T follicular helper cell (primary cell): ENCODE measurements around the gene TNK2.
A peak's percentile ranks its signal among the peaks of the same experiment; 100 is the strongest.
"Not testable (repeated sequence)": the region's sequence is repeated elsewhere in the genome, so short reads cannot be mapped to it uniquely, and the experiment has no call there.

Experiments used
- DNase-seq: peaks from one replicate; pipeline ENCODE4 v3.0.0-alpha.2; 2020; ENCODE audit warnings: low read depth

The TNK2 gene

GRCh38 chr3:195870442-195870841 lies 37.9 kb downstream of the TNK2 start:
- no peak for DNase-seq

DNA sequence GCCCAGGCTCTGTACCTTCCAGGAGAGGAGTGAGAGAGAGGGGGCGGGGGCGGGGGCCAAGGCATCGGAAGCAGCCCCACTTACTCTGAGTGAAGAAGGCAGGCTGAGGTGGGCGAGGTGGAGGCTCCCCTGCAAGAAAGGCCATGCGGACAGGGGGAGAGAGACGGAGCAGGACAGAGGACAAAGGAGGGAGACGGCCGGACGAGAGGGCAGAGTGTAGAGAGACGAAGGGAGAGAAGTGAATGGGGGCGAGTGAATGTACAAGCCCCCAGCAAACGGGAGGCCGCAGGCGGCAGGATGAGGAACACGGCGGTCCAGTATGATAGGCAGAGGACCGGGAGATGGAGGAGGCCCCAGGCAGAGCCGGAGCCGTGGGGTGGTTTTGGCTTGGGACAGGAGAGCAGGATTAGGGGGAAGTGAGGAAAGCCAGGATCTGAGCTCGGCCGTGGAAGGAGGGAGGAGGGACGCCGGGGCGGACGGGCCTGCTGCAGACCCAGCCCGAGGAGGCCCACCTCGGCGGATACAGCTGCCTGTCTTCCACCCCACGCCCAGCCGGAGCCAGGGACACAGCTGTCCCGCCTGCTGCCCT lies 38.8 kb downstream of the TNK2 start:
- no peak for DNase-seq

GRCh38 chr3:195868866-195869412 lies 39.4 kb downstream of the TNK2 start:
- no peak for DNase-seq

DNA sequence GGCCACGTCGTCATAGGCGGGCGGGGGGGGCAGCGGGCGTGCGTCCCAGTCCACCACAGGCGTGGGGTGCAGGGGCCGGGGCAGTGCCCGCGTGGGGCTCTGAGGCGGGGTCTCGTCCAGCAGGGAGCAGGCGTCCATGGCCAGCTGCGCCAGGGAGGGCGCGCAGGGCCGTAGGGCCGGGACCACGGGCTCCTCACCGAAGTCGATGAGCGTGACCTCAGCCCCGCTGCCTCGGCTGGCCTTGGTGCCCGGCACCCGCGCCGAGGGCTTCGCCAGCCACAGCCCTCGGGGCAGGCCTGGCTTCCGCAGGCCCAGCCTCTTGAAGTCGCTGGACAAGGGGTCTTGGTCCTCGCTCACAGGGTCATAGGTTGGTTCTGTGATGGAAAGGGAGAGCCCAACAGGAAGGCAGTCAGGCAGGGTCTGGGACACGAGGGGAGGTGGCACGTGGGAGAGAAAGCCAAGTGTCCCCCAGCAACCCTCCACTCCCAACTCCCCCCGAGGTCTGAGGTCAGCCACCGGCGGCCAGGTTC lies 40.0 kb downstream of the TNK2 start:
- DNase-seq, result no peak

- no peak for DNase-seq
These were observed 40.6 kb downstream of the TNK2 start for GRCh38 chr3:195867631-195868335.

- no peak for DNase-seq
These were observed 41.5 kb downstream of the TNK2 start for GRCh38 chr3:195866686-195867511.

GRCh38 chr3:195865752-195866151 lies 42.6 kb downstream of the TNK2 start:
- DNase-seq, result no peak

DNA sequence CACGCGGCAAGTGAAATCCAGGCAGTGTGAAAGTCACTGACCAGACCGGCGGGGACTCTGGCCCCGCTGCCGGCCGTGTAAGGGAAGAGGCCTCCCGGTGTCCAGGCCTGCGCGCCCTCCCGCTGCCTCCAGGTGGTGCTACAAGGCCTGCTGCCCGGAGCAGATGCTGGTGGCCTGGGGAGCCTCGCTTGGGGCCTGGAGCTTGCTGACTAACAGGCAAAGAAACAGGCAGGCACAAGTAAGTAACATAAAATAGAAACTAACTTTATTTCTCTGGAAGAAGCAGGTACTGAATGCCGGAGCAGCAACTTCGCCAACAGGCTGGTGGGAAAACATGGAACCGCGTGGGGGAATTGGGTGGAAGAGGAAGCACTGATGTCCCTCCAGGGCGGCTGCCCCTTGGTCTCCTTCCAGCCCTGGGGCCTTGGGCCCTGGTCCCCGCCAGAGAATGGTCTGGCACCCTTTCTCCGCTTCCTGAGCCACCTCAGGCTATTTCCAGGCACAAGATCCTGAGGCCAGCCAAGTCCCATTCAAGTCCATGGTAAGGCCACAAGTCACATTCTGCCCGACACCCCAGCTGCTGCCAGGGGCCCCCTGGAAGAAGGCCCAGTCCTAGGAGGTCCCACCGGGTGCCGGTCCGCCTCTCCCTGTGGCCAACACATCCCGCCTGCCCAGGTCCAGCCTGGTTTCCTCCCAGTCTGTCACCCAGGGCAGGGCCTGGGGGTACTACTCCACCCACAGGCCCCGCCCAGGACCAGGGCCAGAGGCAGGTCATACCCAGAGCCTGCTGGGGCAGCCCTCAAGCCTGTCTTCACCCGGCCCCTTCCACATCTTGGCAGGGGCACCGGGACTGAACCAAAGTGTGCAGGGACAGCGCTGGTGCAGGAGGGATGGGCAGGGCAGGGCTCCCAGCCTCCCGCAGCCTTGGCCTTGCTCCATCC lies 45.0 kb downstream of the TNK2 start:
- peak; percentile 42 for DNase-seq

- not testable (repeated sequence) for DNase-seq
These were observed 46.0 kb downstream of the TNK2 start for GRCh38 chr3:195862318-195862717.

GRCh38 chr3:195860456-195860855 lies 47.9 kb downstream of the TNK2 start:
- DNase-seq, result no peak

DNA sequence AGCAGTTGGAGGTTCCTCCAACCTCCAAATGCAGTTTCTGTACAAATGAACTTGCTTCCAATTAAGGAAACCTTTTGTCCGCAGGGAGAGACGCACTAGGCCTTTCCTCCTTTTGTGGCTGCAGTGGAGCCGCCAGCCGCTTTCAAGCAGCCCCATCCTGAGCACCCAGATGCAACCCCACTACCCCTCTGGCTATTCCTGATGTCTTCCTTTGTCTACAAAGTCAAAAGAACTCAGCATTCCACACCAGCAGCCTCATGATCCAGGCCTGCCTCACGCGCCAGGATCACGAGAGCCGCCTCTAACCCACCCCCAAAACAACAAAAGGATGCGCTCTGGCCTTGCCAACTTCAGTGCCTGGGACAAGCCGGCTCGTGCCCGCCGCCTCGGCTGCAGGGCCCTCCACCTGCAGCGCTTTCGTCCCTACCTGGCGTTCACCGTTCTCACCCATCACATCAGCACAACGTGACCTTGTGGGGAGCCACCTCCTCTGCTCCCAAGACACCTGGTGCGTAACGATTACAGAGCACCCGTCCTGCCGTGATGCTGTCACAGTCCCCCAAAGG lies 48.4 kb downstream of the TNK2 start:
- no peak for DNase-seq

DNA sequence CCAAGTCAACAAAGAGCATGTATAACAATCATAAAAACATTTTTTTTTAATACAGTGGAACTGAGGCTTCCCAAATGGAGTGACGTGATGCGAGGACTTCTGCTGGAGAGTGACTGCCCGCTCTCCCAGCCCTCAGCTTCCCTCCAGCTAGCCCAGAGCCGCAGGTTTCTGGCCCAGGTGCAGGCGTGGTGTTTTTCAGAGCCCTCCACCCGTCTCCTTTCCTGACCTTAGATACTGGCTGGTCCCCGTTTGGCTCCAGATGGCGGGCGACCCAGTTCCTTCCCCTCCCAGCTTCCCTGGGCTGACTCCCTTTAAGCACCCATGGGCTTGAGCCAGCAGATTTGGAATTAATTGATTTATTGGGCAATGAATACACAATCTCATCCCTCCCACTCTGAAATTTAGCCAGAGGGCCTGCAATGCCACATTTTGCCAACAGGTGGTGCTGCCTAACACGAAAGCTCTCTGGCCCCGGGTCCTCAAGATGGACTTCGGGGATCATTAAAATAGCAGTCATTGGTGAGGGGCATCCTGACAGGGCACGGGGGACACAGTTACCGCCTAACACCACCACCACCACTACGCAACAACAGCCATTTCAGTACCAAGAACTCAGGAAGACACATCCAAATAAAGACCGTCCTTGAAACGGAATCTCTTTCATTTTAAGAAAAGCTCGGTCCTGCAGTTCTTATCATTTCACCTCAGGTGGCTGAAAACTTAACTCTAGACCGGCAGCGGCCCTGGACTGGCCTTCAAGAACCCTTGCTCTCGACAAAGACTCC lies 49.1 kb downstream of the TNK2 start:
- peak; percentile 59 for DNase-seq

DNA sequence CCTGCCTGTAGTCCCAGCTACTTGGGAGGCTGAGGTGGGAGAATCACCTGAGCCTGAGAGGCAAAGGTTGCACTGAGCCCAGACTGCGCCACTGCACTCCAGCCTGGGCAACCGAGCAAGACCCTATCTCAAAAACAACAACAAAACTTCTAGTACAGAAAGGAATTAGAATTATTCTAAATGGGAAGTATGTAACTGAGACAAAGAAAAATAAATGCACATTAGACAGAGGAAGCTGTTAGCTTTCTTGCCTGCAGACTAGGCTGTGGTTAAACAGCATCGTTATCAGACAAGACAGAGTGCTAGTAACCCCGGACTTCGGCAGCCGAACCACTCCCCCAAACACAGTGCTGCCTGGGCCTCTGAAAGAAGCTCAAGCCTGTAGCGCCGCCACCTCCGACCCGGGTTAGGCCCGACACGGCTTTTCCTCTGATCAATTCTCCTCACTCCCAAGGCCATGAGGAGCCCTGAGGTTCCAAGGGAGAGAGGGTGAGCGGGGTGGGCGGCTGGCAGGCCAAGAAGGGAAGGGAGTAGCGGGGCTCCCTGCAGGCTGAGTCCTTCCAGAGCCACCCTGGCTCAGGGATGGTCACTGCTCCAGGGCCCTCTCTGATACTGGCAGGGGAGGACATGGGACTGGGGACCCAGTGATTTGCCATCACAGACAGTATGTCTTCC lies 51.8 kb downstream of the TNK2 start:
- DNase-seq, result no peak

- no peak for DNase-seq
These were observed 52.6 kb downstream of the TNK2 start for GRCh38 chr3:195855471-195856409.

- DNase-seq, result no peak
These were observed 53.6 kb downstream of the TNK2 start for GRCh38 chr3:195854628-195855294.

GRCh38 chr3:195853996-195854395 lies 54.4 kb downstream of the TNK2 start:
- DNase-seq, result no peak

DNA sequence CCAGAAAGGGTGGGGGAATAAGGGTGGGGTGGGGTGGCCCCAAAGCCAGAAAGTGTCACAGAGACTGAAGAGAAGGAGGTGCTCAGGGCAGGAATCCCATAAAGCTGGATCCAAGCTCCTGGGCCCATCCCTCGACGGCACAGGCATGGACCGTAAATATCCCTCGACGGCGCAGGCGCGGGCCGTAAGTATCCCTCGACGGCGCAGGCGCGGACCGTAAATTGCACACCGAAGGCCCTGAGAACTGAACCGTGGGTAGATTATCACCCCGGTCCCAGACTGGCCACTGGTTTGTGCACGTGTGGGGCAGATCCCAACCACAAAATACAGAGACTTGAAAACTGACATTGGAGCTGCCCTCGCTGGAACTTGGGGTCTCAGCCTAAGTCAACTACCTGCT lies 55.3 kb downstream of the TNK2 start:
- DNase-seq, result no peak
